ENCODE measurements around the gene STRAP.
"Not testable (repeated sequence)": the region's sequence is repeated elsewhere in the genome, so short reads cannot be mapped to it uniquely, and the experiment has no call there.

The STRAP gene

GRCh38 chr12:15937902-15938301 is 55.7 kb downstream of the STRAP start:
- TF ChIP-seq CTCF (IDR thresholded peaks at IDR 0.05; ENCODE audit: insufficient read depth, low read length) (no peak), GABPA (IDR thresholded peaks at IDR 0.05; ENCODE audit: low read depth) (no peak), POLR2AphosphoS5 (IDR thresholded peaks at IDR 0.05; ENCODE audit: low read depth) (no peak), REST (IDR thresholded peaks at IDR 0.05; ENCODE audit: insufficient replicate concordance, low read depth) (no peak), SPI1 (IDR thresholded peaks at IDR 0.05; ENCODE audit: borderline replicate concordance, low read depth) (no peak)
- no peak for DNase-seq (ENCODE audit: low read depth in 1 of 2, low spot score in 1 of 2)
- Histone ChIP-seq H3K27ac (replicated peaks) (no peak overlapping the region), H3K27me3 (ENCODE audit: insufficient read depth, poor library complexity, severe bottlenecking) (no peaks in the 10 kb centered on the region), H3K4me3 (replicated peaks; ENCODE audit: insufficient read depth, low read length) (no peak overlapping the region)

GRCh38 chr12:15939111-15939510 is 56.9 kb downstream of the STRAP start:
- TF ChIP-seq POLR2AphosphoS5 (IDR thresholded peaks at IDR 0.05; ENCODE audit: low read depth) (no peak), GABPA (IDR thresholded peaks at IDR 0.05; ENCODE audit: low read depth) (no peak), CTCF (IDR thresholded peaks at IDR 0.05; ENCODE audit: insufficient read depth, low read length) (no peak), REST (IDR thresholded peaks at IDR 0.05; ENCODE audit: insufficient replicate concordance, low read depth) (no peak), SPI1 (IDR thresholded peaks at IDR 0.05; ENCODE audit: borderline replicate concordance, low read depth) (no peak)
- Histone ChIP-seq H3K4me3 (replicated peaks; ENCODE audit: insufficient read depth, low read length) (no peak overlapping the region), H3K27me3 (ENCODE audit: insufficient read depth, poor library complexity, severe bottlenecking) (no peaks in the 10 kb centered on the region), H3K27ac (replicated peaks) (no peak overlapping the region)
- DNase-seq (ENCODE audit: low read depth in 1 of 2, low spot score in 1 of 2): no peak

GRCh38 chr12:15942475-15942874 is 60.3 kb downstream of the STRAP start:
- Histone ChIP-seq H3K27ac (replicated peaks) (no peak overlapping the region), H3K27me3 (ENCODE audit: insufficient read depth, poor library complexity, severe bottlenecking) (no peaks in the 10 kb centered on the region), H3K4me3 (replicated peaks; ENCODE audit: insufficient read depth, low read length) (no peak overlapping the region)
- TF ChIP-seq GABPA (IDR thresholded peaks at IDR 0.05; ENCODE audit: low read depth) (no peak), SPI1 (IDR thresholded peaks at IDR 0.05; ENCODE audit: borderline replicate concordance, low read depth) (no peak), CTCF (IDR thresholded peaks at IDR 0.05; ENCODE audit: insufficient read depth, low read length) (no peak), REST (IDR thresholded peaks at IDR 0.05; ENCODE audit: insufficient replicate concordance, low read depth) (no peak), POLR2AphosphoS5 (IDR thresholded peaks at IDR 0.05; ENCODE audit: low read depth) (no peak)
- DNase-seq (ENCODE audit: low read depth in 1 of 2, low spot score in 1 of 2): no peak

GRCh38 chr12:15943519-15943918 is 61.3 kb downstream of the STRAP start:
- not testable (repeated sequence) for DNase-seq (ENCODE audit: low read depth in 1 of 2, low spot score in 1 of 2); H3K4me3 ChIP-seq (replicated peaks; ENCODE audit: insufficient read depth, low read length); H3K27ac ChIP-seq (replicated peaks); H3K27me3 ChIP-seq (ENCODE audit: insufficient read depth, poor library complexity, severe bottlenecking)

- not testable (repeated sequence) for H3K4me3 ChIP-seq (replicated peaks; ENCODE audit: insufficient read depth, low read length); H3K27ac ChIP-seq (replicated peaks); H3K27me3 ChIP-seq (ENCODE audit: insufficient read depth, poor library complexity, severe bottlenecking); DNase-seq (ENCODE audit: low read depth in 1 of 2, low spot score in 1 of 2)
These were observed 66.3 kb downstream of the STRAP start for GRCh38 chr12:15948461-15948860.
